Prostate gland (tissue), 2 donors: Measurements from ENCODE around the gene FAM234A. TPM values are rescaled to one million over a fixed set of nuclear protein-coding genes. Genes with fewer than 3 reads are reported as not detected.
A peak's percentile ranks its signal among the peaks of the same experiment; 100 is the strongest.

Experiments used
- DNase-seq: peaks from one replicate; pipeline ENCODE4 v3.0.0-alpha.2; 2019; ENCODE audit warnings: low spot score
- H3K27ac ChIP-seq, 2 donors: fragments of 200-600 bp; sonication (generic); 2 replicates each; pipeline ENCODE4 v1.5.1; 2017 to 2019
- H3K27me3 ChIP-seq: fragments of 200-600 bp; sonication (generic); replicated peaks from 2 replicates; pipeline ENCODE4 v1.5.1; 2019; ENCODE audit not compliant: insufficient read depth
- H3K36me3 ChIP-seq, 2 donors: fragments of 200-600 bp; sonication (generic); 1 replicate in 1 of 2; 2 replicates in 1 of 2; pipeline versions ENCODE4 v1.5.1 to v1.8.1; 2017 to 2019
- H3K4me1 ChIP-seq: fragments of 200-600 bp; sonication (generic); replicated peaks from 2 replicates; pipeline ENCODE4 v1.5.1; 2019
- H3K4me3 ChIP-seq, 2 donors: fragments of 200-600 bp; sonication (generic); 2 replicates each; pipeline ENCODE4 v1.5.1; 2017 to 2019
- H3K9me3 ChIP-seq: fragments of 200-600 bp; sonication (generic); 2 replicates; pipeline ENCODE4 v1.5.1; 2017
- POLR2A ChIP-seq: fragments of 450-650 bp; IDR thresholded peaks from one replicate; pipeline ENCODE4 v1.6.1; 2016; ENCODE audit warnings: antibody characterized with exemption, mild to moderate bottlenecking
- POLR2AphosphoS5 ChIP-seq: sonication (generic); formaldehyde crosslinking; IDR thresholded peaks from one replicate; pipeline ENCODE4 v1.6.1; 2017; ENCODE audit warnings: antibody characterized with exemption
- WGBS: methylation state at CpG from one replicate; pipeline ENCODE4 v1.1.5; 2018; 5-methylcytosine and 5-hydroxymethylcytosine counted together
- intact Hi-C: fragments of 100-400 bp; cut with DNase I; formaldehyde crosslinking; loops from one replicate; pipeline ENCODE4 v1.14.2; 2022
- total RNA-seq, 2 donors: library from RNA; depleted of rRNA; stranded (reverse); fragments of >200 nt; gene quantifications; one replicate each; pipeline ENCODE4 v1.1.0, GENCODE V29; 2016
- TF ChIP-seq, protein P1 (sequence below), 4 experiments: fragments of 200-600 bp in 2 of 4; fragments of 450-650 bp in 2 of 4; sonication (generic) in 2 of 4; IDR thresholded peaks; 1 replicate in 3 of 4; 2 replicates in 1 of 4; pipeline ENCODE4 v1.5.1; 2016 to 2019; ENCODE audit warnings: antibody characterized with exemption in 4 of 4, mild to moderate bottlenecking in 2 of 4, moderate library complexity in 2 of 4

Gene FAM234A, protein sequence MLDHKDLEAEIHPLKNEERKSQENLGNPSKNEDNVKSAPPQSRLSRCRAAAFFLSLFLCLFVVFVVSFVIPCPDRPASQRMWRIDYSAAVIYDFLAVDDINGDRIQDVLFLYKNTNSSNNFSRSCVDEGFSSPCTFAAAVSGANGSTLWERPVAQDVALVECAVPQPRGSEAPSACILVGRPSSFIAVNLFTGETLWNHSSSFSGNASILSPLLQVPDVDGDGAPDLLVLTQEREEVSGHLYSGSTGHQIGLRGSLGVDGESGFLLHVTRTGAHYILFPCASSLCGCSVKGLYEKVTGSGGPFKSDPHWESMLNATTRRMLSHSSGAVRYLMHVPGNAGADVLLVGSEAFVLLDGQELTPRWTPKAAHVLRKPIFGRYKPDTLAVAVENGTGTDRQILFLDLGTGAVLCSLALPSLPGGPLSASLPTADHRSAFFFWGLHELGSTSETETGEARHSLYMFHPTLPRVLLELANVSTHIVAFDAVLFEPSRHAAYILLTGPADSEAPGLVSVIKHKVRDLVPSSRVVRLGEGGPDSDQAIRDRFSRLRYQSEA
- 100 to 1,000 TPM in 1 of 2 donors, 10 to 100 TPM in 1; 83.8 to 114 TPM for total RNA-seq

DNA sequence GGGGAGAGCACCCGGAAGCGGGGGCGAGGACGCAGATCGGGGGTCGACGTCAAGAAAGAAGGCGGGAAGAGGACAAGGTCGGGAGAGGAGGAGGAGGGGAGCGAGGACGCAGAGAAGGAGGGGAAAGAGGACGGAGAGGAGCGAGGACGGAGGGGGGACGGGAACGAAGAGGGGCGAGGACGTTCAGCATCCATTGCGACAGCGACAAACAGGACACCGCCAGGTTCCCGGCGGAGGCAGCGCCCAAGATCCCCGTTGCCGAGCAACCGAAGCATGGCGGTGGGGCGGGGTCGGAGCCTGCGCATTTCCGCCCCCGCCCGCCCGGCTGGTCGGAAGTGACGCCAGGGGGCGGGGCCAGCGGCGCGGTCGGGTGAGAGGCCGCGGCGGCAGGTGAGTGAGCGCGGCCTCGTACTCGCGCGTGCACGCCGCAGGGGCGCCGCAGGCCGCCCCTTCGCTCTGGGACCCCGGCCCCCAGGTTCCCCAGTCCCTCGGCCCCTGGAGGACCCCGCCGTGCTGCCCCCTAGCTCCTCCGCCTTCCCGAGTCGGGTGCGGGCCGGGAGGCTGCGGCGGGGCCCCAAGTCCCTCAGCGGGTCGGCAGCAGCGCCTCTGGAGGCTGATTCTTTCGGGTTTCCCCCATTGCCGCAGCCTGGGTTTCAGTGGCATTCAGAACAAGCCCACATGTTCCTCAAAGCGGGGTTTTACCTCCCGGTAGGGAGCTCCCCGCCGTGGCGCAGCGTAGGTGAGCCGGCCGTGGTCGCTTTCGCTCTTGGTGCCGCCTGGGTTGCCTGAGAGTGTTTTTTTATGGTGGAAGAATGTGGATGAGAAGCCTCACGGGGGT is at the start of gene FAM234A:
FAM234A (plus strand) TSS at position 354 of the 838 bp plus-strand sequence. CDS start 19,593 bp downstream, outside the sequence.
- Histone ChIP-seq H3K4me3 (peak within 1 kb of the TSS; percentile 75 to 83), H3K4me1 (no peaks in the 10 kb centered on the region), H3K36me3 (no peaks in the 10 kb centered on the region), H3K9me3 (no peaks in the 10 kb centered on the region), H3K27ac (peak within 1 kb of the TSS; percentile 96 to 97), H3K27me3 (no peaks in the 10 kb centered on the region)
- peak; percentile 94 for DNase-seq
- intact Hi-C loops, result no loop called here
- TF ChIP-seq POLR2A (peak; percentile 99), POLR2AphosphoS5 (peak; percentile 92)
- TF ChIP-seq, protein P1, sequence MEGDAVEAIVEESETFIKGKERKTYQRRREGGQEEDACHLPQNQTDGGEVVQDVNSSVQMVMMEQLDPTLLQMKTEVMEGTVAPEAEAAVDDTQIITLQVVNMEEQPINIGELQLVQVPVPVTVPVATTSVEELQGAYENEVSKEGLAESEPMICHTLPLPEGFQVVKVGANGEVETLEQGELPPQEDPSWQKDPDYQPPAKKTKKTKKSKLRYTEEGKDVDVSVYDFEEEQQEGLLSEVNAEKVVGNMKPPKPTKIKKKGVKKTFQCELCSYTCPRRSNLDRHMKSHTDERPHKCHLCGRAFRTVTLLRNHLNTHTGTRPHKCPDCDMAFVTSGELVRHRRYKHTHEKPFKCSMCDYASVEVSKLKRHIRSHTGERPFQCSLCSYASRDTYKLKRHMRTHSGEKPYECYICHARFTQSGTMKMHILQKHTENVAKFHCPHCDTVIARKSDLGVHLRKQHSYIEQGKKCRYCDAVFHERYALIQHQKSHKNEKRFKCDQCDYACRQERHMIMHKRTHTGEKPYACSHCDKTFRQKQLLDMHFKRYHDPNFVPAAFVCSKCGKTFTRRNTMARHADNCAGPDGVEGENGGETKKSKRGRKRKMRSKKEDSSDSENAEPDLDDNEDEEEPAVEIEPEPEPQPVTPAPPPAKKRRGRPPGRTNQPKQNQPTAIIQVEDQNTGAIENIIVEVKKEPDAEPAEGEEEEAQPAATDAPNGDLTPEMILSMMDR (IDR thresholded peaks at IDR 0.05), result peak in 3 of 4 experiments; percentile 17 to 49 (median 34)
- WGBS, result under 1% methylated on average over 81 of the region's 85 CpGs

DNA sequence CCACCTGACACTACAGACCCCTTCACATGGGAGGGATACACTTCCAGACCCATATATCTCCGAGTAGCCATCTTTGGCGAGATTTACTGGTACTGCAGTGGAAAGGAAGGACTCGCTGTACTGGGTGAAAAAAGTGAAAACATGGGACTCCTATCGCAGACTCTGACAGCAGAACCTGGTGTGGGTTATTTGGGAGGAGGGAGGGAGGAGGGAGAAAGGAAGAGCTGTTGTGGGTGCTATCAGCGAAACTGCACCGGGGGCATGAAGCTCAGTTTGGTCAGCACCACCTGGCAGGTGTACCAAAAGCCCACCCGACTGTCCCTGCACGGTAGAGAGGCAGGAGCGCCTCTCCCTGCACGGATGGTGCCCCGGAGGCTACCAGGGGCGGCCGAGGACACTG is 49.4 kb upstream of the FAM234A start:
- Histone ChIP-seq H3K27me3 (no peaks in the 10 kb centered on the region), H3K36me3 (peaks cover 0 to 7% of the 10 kb centered on the region in 2 donors), H3K9me3 (no peaks in the 10 kb centered on the region), H3K27ac (no peak overlapping the region), H3K4me1 (peaks cover 9% of the 10 kb centered on the region), H3K4me3 (no peak overlapping the region)
- WGBS, result 75% methylated on average over 13 of the region's 13 CpGs
- no peak for TF ChIP-seq POLR2A
- intact Hi-C loops, result no loop called here
- no peak for DNase-seq

DNA sequence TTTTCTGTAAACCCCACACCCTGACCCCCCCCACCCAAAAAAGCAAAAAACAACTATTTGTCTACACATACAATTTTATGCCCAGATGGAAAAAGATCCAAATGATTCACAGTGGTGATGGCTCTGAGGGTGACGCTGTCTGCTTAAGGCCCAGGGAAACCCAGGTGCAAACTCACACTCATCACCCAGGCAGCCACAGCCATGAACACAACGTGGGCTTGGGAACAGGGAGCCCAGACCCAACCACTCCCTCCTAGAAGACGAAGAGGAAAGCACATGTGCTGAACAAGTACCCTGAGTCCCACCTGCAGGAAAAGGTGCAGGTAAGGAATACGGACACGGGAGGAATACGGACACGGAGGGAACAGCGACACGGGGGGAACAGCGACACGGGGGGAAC is 48.9 kb upstream of the FAM234A start:
- Histone ChIP-seq H3K4me1 (peaks cover 4% of the 10 kb centered on the region), H3K36me3 (peaks cover 0 to 11% of the 10 kb centered on the region in 2 donors), H3K27ac (no peak overlapping the region), H3K9me3 (no peaks in the 10 kb centered on the region), H3K27me3 (no peaks in the 10 kb centered on the region), H3K4me3 (no peak overlapping the region)
- DNase-seq, result no peak
- no peak for TF ChIP-seq POLR2AphosphoS5
- TF ChIP-seq, protein P1 (IDR thresholded peaks at IDR 0.05), result no peak
- no peak for TF ChIP-seq POLR2A
- WGBS, result 79% methylated on average over 9 of the region's 11 CpGs
- intact Hi-C loops, result no loop called here

DNA sequence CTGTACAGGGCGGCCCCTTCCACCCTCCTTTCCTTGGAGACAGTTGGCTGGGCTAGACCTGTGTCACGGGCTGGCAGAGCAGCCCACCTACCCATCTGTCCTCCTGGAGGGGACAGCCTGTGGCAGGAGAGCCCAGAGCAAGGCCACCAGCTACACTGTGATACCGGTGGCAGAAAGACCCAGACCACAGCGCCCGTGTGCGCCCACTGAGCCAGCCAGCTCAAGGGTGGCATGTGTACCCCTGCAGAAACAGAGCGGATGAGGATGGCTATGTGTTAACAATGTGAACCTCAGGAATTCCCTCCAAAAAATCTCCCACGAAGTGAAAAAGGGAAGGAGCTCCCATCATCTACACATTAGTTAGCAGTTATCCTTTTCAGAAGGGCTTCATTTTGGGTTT is 47.3 kb upstream of the FAM234A start:
- no peak overlapping the region for H3K4me3 ChIP-seq
- no peak overlapping the region for H3K27ac ChIP-seq
- H3K36me3 ChIP-seq, result peaks cover 0 to 18% of the 10 kb centered on the region in 2 donors
- intact Hi-C loops, result no loop called here
- DNase-seq, result no peak
- TF ChIP-seq, protein P1 (IDR thresholded peaks at IDR 0.05), result no peak
- TF ChIP-seq POLR2A, result no peak
- no peak for TF ChIP-seq POLR2AphosphoS5
- 97% methylated on average over 8 of the region's 8 CpGs for WGBS
- H3K27me3 ChIP-seq, result no peaks in the 10 kb centered on the region
- no peaks in the 10 kb centered on the region for H3K9me3 ChIP-seq
- H3K4me1 ChIP-seq, result no peaks in the 10 kb centered on the region

DNA sequence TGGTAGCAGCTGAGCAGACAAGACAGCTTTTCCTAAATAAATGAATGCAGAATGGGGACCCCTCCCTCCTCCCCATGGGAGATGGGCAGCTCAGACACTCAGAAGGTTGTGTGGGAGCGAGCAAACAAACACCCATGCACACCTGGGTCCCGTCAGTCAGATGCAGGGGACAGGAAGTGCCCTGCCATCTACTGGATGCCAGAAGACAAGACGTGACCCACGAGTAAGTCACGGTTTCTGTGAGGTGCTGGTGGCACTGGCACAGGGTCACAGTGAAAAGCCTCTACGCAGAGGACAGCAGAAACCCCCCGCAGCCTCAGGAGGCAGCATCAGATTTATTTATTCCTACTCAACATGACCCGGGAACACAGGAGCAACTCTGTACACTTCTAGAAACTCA is 45.9 kb upstream of the FAM234A start:
- no peaks in the 10 kb centered on the region for H3K9me3 ChIP-seq
- H3K4me1 ChIP-seq, result no peaks in the 10 kb centered on the region
- 79% methylated on average over 8 of the region's 8 CpGs for WGBS
- H3K27me3 ChIP-seq, result no peaks in the 10 kb centered on the region
- DNase-seq, result no peak
- intact Hi-C loops, result no loop called here
- H3K27ac ChIP-seq, result no peak overlapping the region
- TF ChIP-seq POLR2A, result no peak
- no peak for TF ChIP-seq POLR2AphosphoS5
- TF ChIP-seq, protein P1 (IDR thresholded peaks at IDR 0.05), result no peak
- no peak overlapping the region for H3K4me3 ChIP-seq
- H3K36me3 ChIP-seq, result peaks cover 0 to 24% of the 10 kb centered on the region in 2 donors
